GM21737 (cell line): Measurements from ENCODE around the gene CACNA2D2.

ENCODE experiments used
- ATAC-seq: cut with Tn5 transposase; IDR thresholded peaks from one replicate; pipeline ENCODE4 v1.9.1; 2021; ENCODE audit warnings: mild to moderate bottlenecking, moderate library complexity; ENCODE audit not compliant: unreplicated experiment

Gene CACNA2D2

DNA sequence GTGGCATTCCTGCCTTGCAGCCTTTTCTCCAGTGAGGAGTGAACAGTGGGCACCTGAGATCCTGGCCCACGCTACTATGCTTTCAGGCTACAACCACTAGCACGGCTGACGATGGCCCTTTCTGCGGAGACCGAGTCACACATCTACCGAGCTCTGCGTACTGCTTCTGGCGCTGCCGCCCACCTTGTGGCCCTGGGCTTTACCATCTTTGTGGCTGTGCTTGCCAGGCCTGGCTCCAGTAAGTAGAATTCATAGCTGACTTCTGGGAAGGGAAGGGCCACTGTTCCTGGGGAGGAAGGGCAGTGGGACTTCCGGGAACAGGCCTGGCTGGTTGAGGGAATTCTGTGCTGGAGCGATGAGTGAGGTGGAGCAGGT lies 152.1 kb downstream of the CACNA2D2 start:
- ATAC-seq, result no peak

- ATAC-seq, result peak; percentile 77
Measured at GRCh38 chr3:50350527-50351322, 152.7 kb downstream of the CACNA2D2 start, which contains the start of the genes CYB561D2 and NPRL2. Gene CYB561D2 (plus strand): TSS chr3:50350862. CDS start chr3:50351434, 572 bp downstream. Gene NPRL2 (minus strand): TSS chr3:50350775. CDS start chr3:50350652, 123 bp downstream.

DNA sequence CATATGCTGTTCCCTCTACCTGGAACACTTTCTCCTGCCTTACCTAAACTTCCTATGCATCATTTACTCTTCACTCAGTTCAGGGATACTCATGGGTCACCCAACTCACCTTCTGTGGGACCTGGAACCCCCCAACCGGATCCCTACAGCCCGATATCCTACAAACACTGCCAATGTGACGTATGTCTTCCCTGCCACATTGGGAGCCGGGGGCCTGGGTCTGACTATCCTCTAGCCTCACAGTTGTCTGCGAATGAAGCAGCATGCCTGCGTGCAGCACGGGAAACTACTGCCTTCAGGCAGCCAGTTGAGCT lies 153.3 kb downstream of the CACNA2D2 start:
- no peak for ATAC-seq

- ATAC-seq, result no peak
Measured at GRCh38 chr3:50347187-50347813, 156.1 kb downstream of the CACNA2D2 start.

GRCh38 chr3:50345586-50346234 lies 157.7 kb downstream of the CACNA2D2 start, which contains the start of gene ZMYND10:
Gene ZMYND10 (minus strand): TSS chr3:50345732. CDS start chr3:50345579, 153 bp downstream.
- no peak for ATAC-seq

- ATAC-seq, result no peak
Measured at GRCh38 chr3:50345008-50345407, 158.4 kb downstream of the CACNA2D2 start.

- ATAC-seq, result no peak
Measured at GRCh38 chr3:50342813-50343633, 160.4 kb downstream of the CACNA2D2 start.

GRCh38 chr3:50341996-50342650 lies 161.3 kb downstream of the CACNA2D2 start:
- no peak for ATAC-seq

GRCh38 chr3:50341537-50341936 lies 161.9 kb downstream of the CACNA2D2 start:
- no peak for ATAC-seq

- ATAC-seq, result no peak
Measured at GRCh38 chr3:50340448-50341329, 162.7 kb downstream of the CACNA2D2 start, which contains the start of gene RASSF1. Gene RASSF1 (minus strand): TSS chr3:50340836. CDS start chr3:50340805, 31 bp downstream.

DNA sequence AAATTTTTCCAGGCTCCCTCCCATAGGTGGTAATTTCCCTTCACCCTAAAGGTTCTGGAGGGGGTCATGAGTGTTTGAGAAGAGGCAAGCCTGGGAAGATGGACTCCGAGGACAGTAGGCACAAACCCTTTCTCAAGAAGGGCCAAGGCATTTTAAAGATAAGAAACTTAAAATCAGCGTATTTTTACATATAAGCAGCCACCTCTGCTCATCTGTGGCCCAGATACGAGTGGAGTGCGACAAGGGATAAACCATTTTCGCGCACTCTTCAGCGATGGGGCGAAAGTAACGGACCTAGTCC lies 163.3 kb downstream of the CACNA2D2 start:
- ATAC-seq, result no peak

DNA sequence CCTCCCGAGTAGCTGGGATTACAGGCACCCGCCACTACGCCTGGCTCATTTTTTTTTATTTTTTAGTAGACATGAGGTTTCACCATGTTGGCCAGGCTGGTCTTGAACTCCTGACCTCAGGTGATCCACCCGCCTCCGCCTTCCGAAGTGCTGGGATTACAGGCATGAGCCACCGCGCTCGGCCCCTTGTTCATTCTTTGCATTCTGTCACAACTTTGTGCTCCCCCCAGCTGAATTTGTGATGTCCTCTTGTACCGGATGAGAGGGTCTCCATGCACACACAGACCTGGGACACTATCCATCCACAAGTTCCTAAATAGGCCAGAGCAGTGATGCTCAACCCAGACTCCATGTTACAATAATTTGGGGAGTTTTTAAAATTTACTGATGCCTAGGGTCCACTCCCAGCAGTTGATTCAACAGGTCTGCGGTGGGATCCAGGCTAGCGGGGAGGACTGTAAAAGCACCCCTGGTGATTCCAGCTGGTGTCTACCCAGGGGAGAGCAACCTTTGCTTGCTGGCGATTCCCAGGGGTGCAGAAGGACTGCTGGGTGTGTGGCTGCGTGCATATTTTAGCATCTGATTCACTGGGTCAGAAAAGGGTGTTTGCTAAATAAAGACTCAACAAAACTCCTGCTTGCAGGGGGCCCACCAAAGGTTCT lies 163.8 kb downstream of the CACNA2D2 start:
- ATAC-seq, result no peak

- no peak for ATAC-seq
Measured at GRCh38 chr3:50338965-50339364, 164.5 kb downstream of the CACNA2D2 start.

DNA sequence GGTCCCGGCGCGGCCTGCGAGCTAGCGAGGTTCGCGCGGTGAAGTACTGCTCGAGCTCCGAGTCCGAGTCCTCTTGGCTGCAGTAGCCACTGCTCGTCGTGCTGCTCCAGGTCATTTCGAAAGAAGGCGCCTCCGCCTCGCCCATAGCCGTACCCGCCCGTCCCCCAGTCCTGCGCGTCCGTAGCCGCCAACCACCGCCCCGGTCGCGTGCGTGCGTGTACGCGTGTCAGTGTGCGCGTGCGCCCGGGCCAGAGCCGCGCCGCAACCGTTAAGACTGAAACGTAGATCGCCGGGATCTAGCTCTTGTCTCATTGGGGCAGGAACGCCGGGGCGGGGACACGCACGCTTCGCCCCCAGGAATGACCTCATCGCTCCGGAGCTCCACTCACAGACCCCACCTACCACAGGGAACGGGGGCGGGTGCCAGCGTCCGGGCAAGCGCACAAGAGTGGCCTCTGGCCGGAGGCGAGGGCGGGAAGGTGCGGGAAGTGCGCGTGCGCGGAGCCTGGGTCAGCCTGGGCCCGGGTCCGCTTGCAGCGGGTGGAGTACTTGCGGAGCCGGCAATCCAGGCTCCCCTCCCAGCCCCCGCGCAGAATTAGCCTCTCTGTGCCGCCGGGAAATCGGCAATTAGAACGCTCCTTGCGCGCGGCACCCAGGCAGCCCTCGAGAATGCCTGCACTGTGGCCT lies 166.1 kb downstream of the CACNA2D2 start:
- ATAC-seq, result peak; percentile 66

DNA sequence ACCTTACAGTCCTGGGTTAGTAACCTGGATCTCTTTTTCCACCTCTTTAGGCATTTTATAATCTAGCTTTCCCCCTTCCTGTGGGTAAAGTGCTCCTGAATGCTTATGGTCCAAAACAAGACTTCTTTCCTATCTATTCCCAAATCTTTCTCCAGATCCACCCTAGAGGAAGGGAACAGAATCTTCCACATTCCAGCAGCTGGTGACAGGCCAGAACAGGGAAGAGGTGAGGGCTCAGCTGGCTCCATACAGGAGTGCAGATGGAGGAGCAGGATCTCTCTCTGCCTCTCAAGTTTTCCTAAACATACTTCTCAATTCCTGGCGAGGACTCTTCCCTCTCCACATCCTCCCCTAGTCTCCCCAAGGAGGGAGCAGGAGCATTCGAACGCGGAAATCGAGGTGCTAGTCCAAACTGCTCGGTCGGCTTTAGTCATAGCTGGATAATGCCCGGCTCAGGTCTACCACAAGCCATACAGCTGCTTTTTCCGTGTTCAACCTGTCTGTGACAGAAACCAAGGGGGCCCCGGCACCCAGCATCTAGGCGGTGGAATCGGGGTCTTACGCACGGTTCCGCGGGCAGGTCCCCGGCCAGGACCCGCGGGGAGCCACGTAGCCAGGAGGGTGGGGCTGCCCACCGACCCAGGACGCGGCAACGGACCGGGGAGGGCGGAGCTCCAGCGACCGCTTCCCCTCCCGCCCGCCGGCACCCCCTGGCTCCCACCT lies 166.8 kb downstream of the CACNA2D2 start:
- peak; percentile 29 for ATAC-seq

- no peak for ATAC-seq
Measured at GRCh38 chr3:50334339-50335075, 168.9 kb downstream of the CACNA2D2 start.

DNA sequence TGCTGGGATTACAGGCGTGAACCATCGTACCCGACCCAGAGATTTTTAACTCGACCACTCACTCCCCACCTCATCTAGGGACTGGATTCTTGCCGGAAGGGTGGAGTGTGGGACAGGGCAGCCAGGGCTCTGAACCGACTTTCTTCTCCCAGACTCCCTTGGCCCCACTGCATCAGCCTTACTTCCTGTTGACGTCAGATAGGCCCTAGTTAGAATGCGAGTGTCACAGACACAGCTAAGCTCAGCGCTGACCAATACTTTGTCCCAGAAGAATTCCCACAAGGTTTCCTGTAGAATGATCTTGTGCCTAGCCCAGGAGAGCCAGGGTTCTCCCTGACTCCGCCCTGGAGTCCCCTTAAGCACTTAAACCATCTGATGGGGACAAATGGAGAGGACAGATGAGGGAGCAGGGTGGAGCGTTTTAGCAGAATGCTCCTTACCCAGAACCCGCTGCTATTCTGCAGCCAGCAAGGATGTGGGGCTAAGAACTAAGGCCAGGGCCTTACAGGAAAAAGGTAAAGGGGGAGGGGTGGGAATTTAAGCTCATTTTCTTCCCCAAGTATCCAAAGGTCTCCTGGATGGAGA lies 169.6 kb downstream of the CACNA2D2 start:
- no peak for ATAC-seq
